Nephron (organoid): ENCODE measurements around the gene SSH3.
A peak's percentile ranks its signal among the peaks of the same experiment; 100 is the strongest.

Experiments
- H3K27ac Mint-ChIP-seq, 3 experiments: 2 replicates each; pipeline ENCODE4 v1.8.0; 2020; ENCODE audit warnings: mixed read lengths in 3 of 3, mild to moderate bottlenecking in 2 of 3, moderate library complexity in 1 of 3
- H3K27me3 Mint-ChIP-seq: 2 replicates; pipeline ENCODE4 v1.8.0; 2021; ENCODE audit warnings: low read depth, mild to moderate bottlenecking, moderate library complexity, mixed read lengths
- H3K36me3 Mint-ChIP-seq: 2 replicates; pipeline ENCODE4 v1.8.0; 2020; ENCODE audit warnings: low read depth, mixed read lengths
- H3K4me1 Mint-ChIP-seq: 2 replicates; pipeline ENCODE4 v1.8.0; 2020; ENCODE audit warnings: mixed read lengths
- H3K4me3 Mint-ChIP-seq, 3 experiments: 2 replicates each; pipeline ENCODE4 v1.8.0; 2020; ENCODE audit warnings: mild to moderate bottlenecking in 3 of 3, mixed read lengths in 3 of 3, moderate library complexity in 2 of 3
- H3K9me3 Mint-ChIP-seq: 2 replicates; pipeline ENCODE4 v1.8.0; 2020; ENCODE audit warnings: mixed read lengths
- CTCF ChIP-seq, 3 experiments: fragments of 200-600 bp; sonication (generic); IDR thresholded peaks; one replicate each; pipeline ENCODE4 v1.5.0; 2021; ENCODE audit warnings: antibody characterized with exemption in 3 of 3; ENCODE audit not compliant: unreplicated experiment in 3 of 3

The SSH3 gene

GRCh38 chr11:67262731-67263675, 40.3 kb upstream of the SSH3 start:
- no peaks in the 10 kb centered on the region for H3K9me3 Mint-ChIP-seq
- H3K4me1 Mint-ChIP-seq: peaks cover 17% of the 10 kb centered on the region
- peaks cover 4% of the 10 kb centered on the region for H3K36me3 Mint-ChIP-seq
- peaks cover 8% of the 10 kb centered on the region for H3K27me3 Mint-ChIP-seq
- peak; percentile 67 to 76 (median 70) for TF ChIP-seq CTCF (IDR thresholded peaks at IDR 0.05; ENCODE audit: unreplicated experiment in 3 of 3)
- peak overlapping the region; percentile 70 to 76 (median 73) for H3K4me3 Mint-ChIP-seq
- peak overlapping the region; percentile 24 to 79 (median 60) for H3K27ac Mint-ChIP-seq

GRCh38 chr11:67264260-67264659, 39.1 kb upstream of the SSH3 start:
- no peaks in the 10 kb centered on the region for H3K9me3 Mint-ChIP-seq
- peak overlapping the region; percentile 11 to 87 (median 75) for H3K27ac Mint-ChIP-seq
- TF ChIP-seq CTCF (IDR thresholded peaks at IDR 0.05; ENCODE audit: unreplicated experiment in 3 of 3): no peak

GRCh38 chr11:67264877-67265632, 38.3 kb upstream of the SSH3 start:
- Mint-ChIP-seq H3K27me3 (peaks cover 5% of the 10 kb centered on the region), H3K27ac (peak overlapping the region in 2 of 3 experiments; percentile 54 to 75), H3K36me3 (no peaks in the 10 kb centered on the region), H3K9me3 (no peaks in the 10 kb centered on the region), H3K4me1 (peaks cover 35% of the 10 kb centered on the region), H3K4me3 (peak overlapping the region; percentile 85 to 88 (median 86))
- TF ChIP-seq CTCF (IDR thresholded peaks at IDR 0.05; ENCODE audit: unreplicated experiment in 3 of 3): no peak

More at GRCh38 chr11:67264260-67264659, 39.1 kb upstream of the SSH3 start:
- Mint-ChIP-seq H3K4me3 (peak overlapping the region; percentile 77 to 83 (median 81)), H3K4me1 (peaks cover 27% of the 10 kb centered on the region), H3K27me3 (peaks cover 8% of the 10 kb centered on the region), H3K36me3 (peaks cover 4% of the 10 kb centered on the region)

- H3K4me3 Mint-ChIP-seq: peak overlapping the region; percentile 85 to 88 (median 86)
- H3K4me1 Mint-ChIP-seq: peaks cover 43% of the 10 kb centered on the region
- peaks cover 5% of the 10 kb centered on the region for H3K27me3 Mint-ChIP-seq
- peak overlapping the region; percentile 60 to 79 (median 64) for H3K27ac Mint-ChIP-seq
- peak; percentile 66 to 68 (median 68) for TF ChIP-seq CTCF (IDR thresholded peaks at IDR 0.05; ENCODE audit: unreplicated experiment in 3 of 3)
- no peaks in the 10 kb centered on the region for H3K9me3 Mint-ChIP-seq
- H3K36me3 Mint-ChIP-seq: no peaks in the 10 kb centered on the region
Observed at GRCh38 chr11:67265633-67266448, 37.5 kb upstream of the SSH3 start.

- H3K27me3 Mint-ChIP-seq: peaks cover 5% of the 10 kb centered on the region
- no peaks in the 10 kb centered on the region for H3K9me3 Mint-ChIP-seq
- TF ChIP-seq CTCF (IDR thresholded peaks at IDR 0.05; ENCODE audit: unreplicated experiment in 3 of 3): no peak
- peaks cover 49% of the 10 kb centered on the region for H3K4me1 Mint-ChIP-seq
- peak within 1 kb of the TSS; percentile 96 to 99 (median 98) for H3K4me3 Mint-ChIP-seq
- H3K27ac Mint-ChIP-seq: peak within 1 kb of the TSS; percentile 65 to 91 (median 90)
- H3K36me3 Mint-ChIP-seq: no peaks in the 10 kb centered on the region
Observed at GRCh38 chr11:67266449-67267187, 36.7 kb upstream of the SSH3 start, which contains the start of gene GRK2. GRK2 (plus strand) TSS chr11:67266473; CDS start chr11:67266700, 227 bp downstream.
